ENCODE data around the gene GPALPP1. TPM values are rescaled to one million over a fixed set of nuclear protein-coding genes. Genes with fewer than 3 reads are reported as not detected.
"Not testable (repeated sequence)": the region's sequence is repeated elsewhere in the genome, so short reads cannot be mapped to it uniquely, and the experiment has no call there.

GPALPP1 gene
- total RNA-seq, 2 donors from 2014 or later = 24.9 to 32.9 TPM

- no peaks in the 10 kb centered on the region for H3K9me3 Mint-ChIP-seq
- H3K36me3 Mint-ChIP-seq = no peaks in the 10 kb centered on the region
- no peak for DNase-seq (ENCODE audit: low spot score in 2 of 2)
- no peak for ATAC-seq
- H3K27ac Mint-ChIP-seq = no peak overlapping the region
Measured at GRCh38 chr13:44976949-44977583, 12.3 kb upstream of the GPALPP1 start.

- Mint-ChIP-seq H3K9me3 (no peaks in the 10 kb centered on the region), H3K27ac (no peak overlapping the region), H3K36me3 (peaks cover 0 to 6% of the 10 kb centered on the region in 2 donors)
- DNase-seq (ENCODE audit: low spot score in 2 of 2) (no peak), ATAC-seq (no peak)
Measured at GRCh38 chr13:44978328-44978727, 11.0 kb upstream of the GPALPP1 start.

GRCh38 chr13:44989941-44990340, 603 bp downstream of the GPALPP1 start:
- DNase-seq (ENCODE audit: low spot score in 2 of 2) (no peak), ATAC-seq (peak in 1 of 2 donors; percentile 10)
- no peaks in the 10 kb centered on the region for H3K9me3 Mint-ChIP-seq
- H3K27ac Mint-ChIP-seq = peak overlapping the region; percentile 98 to 99
- H3K36me3 Mint-ChIP-seq = peaks cover 19 to 28% of the 10 kb centered on the region in 2 donors

- Mint-ChIP-seq H3K36me3 (peaks cover 0 to 20% of the 10 kb centered on the region in 2 donors), H3K9me3 (no peaks in the 10 kb centered on the region), H3K27ac (no peak overlapping the region)
- DNase-seq (ENCODE audit: low spot score in 2 of 2) (no peak), ATAC-seq (no peak)
Measured at GRCh38 chr13:45003417-45003816, 14.1 kb downstream of the GPALPP1 start.

GRCh38 chr13:45004096-45004495, 14.8 kb downstream of the GPALPP1 start:
- no peak for DNase-seq (ENCODE audit: low spot score in 2 of 2)
- no peak for ATAC-seq
- H3K9me3 Mint-ChIP-seq = no peaks in the 10 kb centered on the region
- peaks cover 0 to 20% of the 10 kb centered on the region in 2 donors for H3K36me3 Mint-ChIP-seq
- no peak overlapping the region for H3K27ac Mint-ChIP-seq

- no peak for ATAC-seq
- Mint-ChIP-seq H3K36me3 (peaks cover 1 to 16% of the 10 kb centered on the region in 2 donors), H3K9me3 (no peaks in the 10 kb centered on the region), H3K27ac (no peak overlapping the region)
- no peak for DNase-seq (ENCODE audit: low spot score in 2 of 2)
Measured at GRCh38 chr13:45007225-45007624, 17.9 kb downstream of the GPALPP1 start.

GRCh38 chr13:45007823-45008222, 18.5 kb downstream of the GPALPP1 start:
- Mint-ChIP-seq H3K36me3 (peaks cover 0 to 16% of the 10 kb centered on the region in 2 donors), H3K27ac (no peak overlapping the region), H3K9me3 (no peaks in the 10 kb centered on the region)
- ATAC-seq (no peak), DNase-seq (ENCODE audit: low spot score in 2 of 2) (no peak)

GRCh38 chr13:45011198-45011597, 21.9 kb downstream of the GPALPP1 start:
- H3K27ac Mint-ChIP-seq = no peak overlapping the region
- peaks cover 6 to 21% of the 10 kb centered on the region in 2 donors for H3K36me3 Mint-ChIP-seq
- DNase-seq (ENCODE audit: low spot score in 2 of 2) (no peak), ATAC-seq (no peak)
- no peaks in the 10 kb centered on the region for H3K9me3 Mint-ChIP-seq

- DNase-seq (ENCODE audit: low spot score in 2 of 2) = no peak
- Mint-ChIP-seq H3K27ac (no peak overlapping the region), H3K9me3 (no peaks in the 10 kb centered on the region), H3K36me3 (peaks cover 12 to 16% of the 10 kb centered on the region in 2 donors)
- ATAC-seq = peak in 1 of 2 donors; percentile 43
Measured at GRCh38 chr13:45015300-45015699, 26.0 kb downstream of the GPALPP1 start.

GRCh38 chr13:45016792-45017425, 27.6 kb downstream of the GPALPP1 start:
- Mint-ChIP-seq H3K36me3 (peaks cover 5 to 22% of the 10 kb centered on the region in 2 donors), H3K27ac (peak overlapping the region in 1 of 2 donors; percentile 90), H3K9me3 (no peaks in the 10 kb centered on the region)
- DNase-seq (ENCODE audit: low spot score in 2 of 2) (no peak), ATAC-seq (peak; percentile 36 to 94)

GRCh38 chr13:45019981-45020380, 30.6 kb downstream of the GPALPP1 start:
- ATAC-seq; H3K27ac Mint-ChIP-seq; H3K9me3 Mint-ChIP-seq; DNase-seq (ENCODE audit: low spot score in 2 of 2): not testable (repeated sequence)
- peaks cover 5 to 22% of the 10 kb centered on the region in 2 donors for H3K36me3 Mint-ChIP-seq

- Mint-ChIP-seq H3K27ac (no peak overlapping the region), H3K9me3 (no peaks in the 10 kb centered on the region), H3K36me3 (peaks cover 0 to 15% of the 10 kb centered on the region in 2 donors)
- DNase-seq (ENCODE audit: low spot score in 2 of 2) (no peak), ATAC-seq (no peak)
Measured at GRCh38 chr13:45021250-45021649, 31.9 kb downstream of the GPALPP1 start.

- ATAC-seq = peak in 1 of 2 donors; percentile 90
- Mint-ChIP-seq H3K36me3 (peaks cover 4 to 10% of the 10 kb centered on the region in 2 donors), H3K27ac (no peak overlapping the region), H3K9me3 (no peaks in the 10 kb centered on the region)
- DNase-seq (ENCODE audit: low spot score in 2 of 2) = no peak
Measured at GRCh38 chr13:45024847-45025246, 35.5 kb downstream of the GPALPP1 start.

GRCh38 chr13:45034342-45034741, 45.0 kb downstream of the GPALPP1 start:
- DNase-seq (ENCODE audit: low spot score in 2 of 2) (no peak), ATAC-seq (no peak)
- no peaks in the 10 kb centered on the region for H3K9me3 Mint-ChIP-seq
- no peak overlapping the region for H3K27ac Mint-ChIP-seq
- peaks cover 0 to 6% of the 10 kb centered on the region in 2 donors for H3K36me3 Mint-ChIP-seq

- H3K9me3 Mint-ChIP-seq = no peaks in the 10 kb centered on the region
- no peak overlapping the region for H3K27ac Mint-ChIP-seq
- DNase-seq (ENCODE audit: low spot score in 2 of 2) = no peak
- H3K36me3 Mint-ChIP-seq = peaks cover 0 to 6% of the 10 kb centered on the region in 2 donors
- ATAC-seq = no peak
Measured at GRCh38 chr13:45036206-45036605, 46.9 kb downstream of the GPALPP1 start.

GRCh38 chr13:45040173-45040572, 50.8 kb downstream of the GPALPP1 start:
- no peak overlapping the region for H3K27ac Mint-ChIP-seq
- H3K9me3 Mint-ChIP-seq = no peaks in the 10 kb centered on the region
- ATAC-seq = no peak
- DNase-seq (ENCODE audit: low spot score in 2 of 2) = no peak
- no peaks in the 10 kb centered on the region for H3K36me3 Mint-ChIP-seq

GRCh38 chr13:45040622-45041021, 51.3 kb downstream of the GPALPP1 start:
- H3K9me3 Mint-ChIP-seq = no peaks in the 10 kb centered on the region
- H3K36me3 Mint-ChIP-seq = no peaks in the 10 kb centered on the region
- no peak for DNase-seq (ENCODE audit: low spot score in 2 of 2)
- no peak overlapping the region for H3K27ac Mint-ChIP-seq
- ATAC-seq = no peak

GRCh38 chr13:45042539-45042938, 53.2 kb downstream of the GPALPP1 start:
- Mint-ChIP-seq H3K36me3 (no peaks in the 10 kb centered on the region), H3K27ac (no peak overlapping the region), H3K9me3 (no peaks in the 10 kb centered on the region)
- ATAC-seq (no peak), DNase-seq (ENCODE audit: low spot score in 2 of 2) (no peak)

Measured in activated naive CD4-positive, alpha-beta T cell treated with anti-CD3 and anti-CD28 coated beads, Interleukin-2, amount 50 U/mL, for 72 hours (primary cell).